Activated CD4-positive, alpha-beta T cell treated with anti-CD3 and anti-CD28 coated beads for 48 hours (primary cell): ENCODE data around the gene ELMOD2.
"Not testable (repeated sequence)": the region's sequence is repeated elsewhere in the genome, so short reads cannot be mapped to it uniquely, and the experiment has no call there.

Experiments
- DNase-seq: peaks from one replicate; pipeline ENCODE4 v3.0.0-alpha.2; 2020

The ELMOD2 gene, protein sequence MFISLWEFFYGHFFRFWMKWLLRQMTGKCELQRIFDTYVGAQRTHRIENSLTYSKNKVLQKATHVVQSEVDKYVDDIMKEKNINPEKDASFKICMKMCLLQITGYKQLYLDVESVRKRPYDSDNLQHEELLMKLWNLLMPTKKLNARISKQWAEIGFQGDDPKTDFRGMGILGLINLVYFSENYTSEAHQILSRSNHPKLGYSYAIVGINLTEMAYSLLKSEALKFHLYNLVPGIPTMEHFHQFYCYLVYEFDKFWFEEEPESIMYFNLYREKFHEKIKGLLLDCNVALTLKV

DNA sequence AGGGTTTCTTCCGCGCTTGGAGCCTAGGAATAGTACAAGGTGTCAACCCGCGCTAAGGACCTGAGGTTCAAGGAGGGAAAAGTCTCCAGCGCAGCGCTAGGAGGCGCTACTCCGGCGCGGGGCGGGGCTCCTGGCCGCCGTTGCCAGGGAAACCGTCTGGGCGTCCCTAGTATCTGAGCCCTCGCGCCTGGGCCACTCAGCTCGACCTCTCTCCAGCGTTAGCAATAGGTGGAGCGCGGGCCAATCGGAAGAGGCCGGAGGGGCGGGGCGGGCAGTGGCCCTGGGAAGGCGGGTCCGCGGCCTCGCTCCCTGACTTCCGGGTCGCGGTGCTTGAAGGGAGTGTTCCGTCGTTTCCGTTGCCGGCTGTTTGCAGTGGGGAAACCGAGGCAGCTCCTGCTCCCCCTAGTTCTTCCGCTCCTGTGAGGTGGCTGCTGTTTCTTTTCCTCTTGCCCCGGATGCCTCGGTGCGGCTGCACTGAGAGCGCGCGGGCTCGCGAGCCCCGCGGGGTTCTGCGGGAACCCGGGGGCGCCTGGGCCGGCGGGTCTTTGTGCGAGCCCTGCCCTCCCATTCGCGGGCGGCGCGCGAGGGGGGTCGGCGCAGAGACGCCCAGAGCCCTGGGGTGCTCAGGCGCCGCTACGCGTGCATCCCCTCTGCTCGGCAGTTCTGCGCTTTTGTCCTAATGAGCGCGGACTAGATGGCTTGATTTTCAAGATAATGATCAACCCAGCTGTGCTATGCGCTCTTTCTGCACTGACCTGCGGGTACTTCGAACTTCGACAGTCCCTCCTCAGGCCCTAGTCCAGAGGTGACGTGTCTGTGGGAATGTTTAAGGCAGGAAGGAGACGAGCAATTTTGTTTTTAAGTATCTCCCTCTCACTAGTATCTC lies at the start of gene ELMOD2:
Gene ELMOD2, plus strand, starts transcription at position 312 of the 886 bp plus-strand sequence. CDS start 1,261 bp downstream, outside the sequence.
- peak; percentile 98 for DNase-seq

DNA sequence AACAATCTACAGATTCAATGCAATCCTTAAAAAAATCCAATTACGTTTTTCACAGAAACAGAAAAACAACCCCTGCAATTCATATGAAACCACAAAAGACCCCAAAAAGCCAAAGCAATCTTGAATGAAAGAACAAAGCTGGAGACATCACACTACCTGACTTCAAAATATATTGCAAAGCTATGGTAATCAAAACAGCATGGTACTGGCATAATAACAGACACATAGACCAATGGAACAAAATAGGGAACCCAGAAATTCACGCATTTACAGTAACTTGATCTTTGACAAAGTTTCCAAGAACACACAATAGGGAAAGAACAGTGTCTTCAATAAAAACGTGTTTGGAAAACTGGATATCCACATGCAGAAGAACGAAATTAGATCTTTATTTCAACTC lies 40.5 kb upstream of the ELMOD2 start:
- no peak for DNase-seq

DNA sequence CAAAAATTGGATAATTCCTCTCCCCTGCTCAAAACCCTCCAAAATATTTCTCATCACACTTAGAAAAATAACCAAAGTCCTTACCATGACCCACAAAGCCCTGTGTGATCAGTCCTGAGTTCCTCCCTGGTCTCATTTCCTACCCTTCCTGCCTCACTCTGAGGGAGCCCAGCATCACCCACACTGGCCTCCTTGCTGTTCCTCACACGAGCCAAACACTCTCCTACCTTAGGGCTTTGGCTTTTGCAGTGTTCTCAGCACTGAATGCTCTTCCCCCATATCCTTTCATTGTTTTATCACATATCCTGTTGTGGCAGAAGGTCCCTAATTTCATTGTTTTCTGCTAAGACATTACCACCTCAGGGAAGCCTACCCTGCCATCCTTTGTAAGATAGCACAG lies 38.0 kb upstream of the ELMOD2 start:
- DNase-seq = no peak

DNA sequence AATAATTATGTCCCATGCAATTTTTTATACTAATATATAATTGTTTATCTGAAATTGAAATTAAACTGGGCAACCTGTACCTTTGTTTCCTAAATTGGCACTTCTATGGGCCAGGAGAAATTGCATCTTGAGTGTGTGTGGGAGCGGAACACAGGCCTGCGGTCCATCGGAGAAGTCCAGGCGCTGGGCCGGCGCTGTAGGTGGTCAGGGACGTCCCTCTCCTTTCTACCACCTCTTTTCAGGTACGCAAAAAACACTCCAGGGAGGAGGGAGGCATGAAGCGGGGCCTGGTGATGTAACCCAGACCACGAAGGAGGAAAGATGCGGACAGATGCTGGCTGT lies 26.6 kb upstream of the ELMOD2 start:
- DNase-seq = no peak

DNA sequence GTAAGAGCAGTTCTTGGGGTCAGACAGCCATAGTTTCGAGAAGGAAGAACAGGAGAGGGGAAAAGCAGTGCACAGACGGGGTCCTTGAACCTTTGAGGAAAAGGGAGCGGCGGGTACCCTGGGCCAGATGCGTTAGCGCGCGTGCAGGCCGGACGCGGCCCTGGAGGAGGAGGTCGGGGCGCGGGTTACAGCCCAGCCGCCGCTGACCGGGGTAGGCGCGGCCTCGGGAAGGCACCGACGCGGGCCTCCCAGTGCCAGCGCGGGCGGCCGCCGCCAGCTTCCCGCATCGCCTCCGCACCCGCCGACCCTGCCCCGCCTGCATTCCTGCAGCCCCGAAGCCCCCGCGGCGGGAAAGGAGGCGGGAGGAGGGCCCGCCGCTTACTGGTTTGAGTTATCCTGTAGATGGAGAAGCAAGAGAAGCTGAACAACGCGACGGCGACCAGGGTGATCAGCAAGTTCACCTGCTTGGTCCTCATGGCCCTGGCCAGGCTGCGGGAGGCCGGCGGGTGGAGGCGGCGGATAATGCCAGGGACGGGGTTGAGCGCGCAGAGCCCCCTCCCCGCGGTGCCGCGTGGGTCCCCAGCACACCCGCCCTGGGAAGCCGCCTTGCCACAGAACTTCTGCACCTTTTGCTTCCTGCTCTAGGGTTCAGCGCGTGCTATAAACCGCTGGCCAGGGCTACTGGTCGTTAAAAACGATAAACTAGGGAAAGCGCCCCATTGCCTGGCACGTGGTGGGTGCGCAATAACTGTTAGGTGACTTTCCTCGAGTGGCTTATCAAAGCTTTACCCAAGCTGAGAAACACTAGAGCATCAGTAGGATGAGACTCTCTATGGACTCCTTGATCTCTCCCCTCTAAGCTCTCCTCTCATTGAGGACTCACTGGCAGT lies 26.0 kb upstream of the ELMOD2 start, which contains the start of gene MGAT4D:
Gene MGAT4D, minus strand, starts transcription at position 547 of the 890 bp plus-strand sequence. Its CDS starts 71 bp downstream, at position 476.
- peak; percentile 5 for DNase-seq

DNA sequence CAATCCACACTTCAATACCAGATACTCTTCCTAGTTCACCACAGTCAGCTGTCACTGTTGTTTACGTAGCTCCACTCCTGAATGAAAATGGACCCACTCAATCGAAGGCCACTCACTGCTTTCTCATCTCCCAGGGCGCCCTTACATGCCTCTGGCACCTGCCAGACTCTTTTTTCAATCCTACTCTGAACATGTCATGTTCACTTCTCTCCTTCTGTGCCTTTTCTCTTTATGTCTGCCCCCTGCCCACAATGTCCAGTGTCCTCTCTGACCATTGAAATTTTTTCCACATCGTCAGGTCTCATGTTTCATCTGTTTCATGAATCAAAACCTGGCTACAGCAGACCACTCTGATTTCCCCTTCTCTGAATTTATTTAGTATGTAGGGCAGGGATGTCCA lies 24.6 kb upstream of the ELMOD2 start:
- no peak for DNase-seq

DNA sequence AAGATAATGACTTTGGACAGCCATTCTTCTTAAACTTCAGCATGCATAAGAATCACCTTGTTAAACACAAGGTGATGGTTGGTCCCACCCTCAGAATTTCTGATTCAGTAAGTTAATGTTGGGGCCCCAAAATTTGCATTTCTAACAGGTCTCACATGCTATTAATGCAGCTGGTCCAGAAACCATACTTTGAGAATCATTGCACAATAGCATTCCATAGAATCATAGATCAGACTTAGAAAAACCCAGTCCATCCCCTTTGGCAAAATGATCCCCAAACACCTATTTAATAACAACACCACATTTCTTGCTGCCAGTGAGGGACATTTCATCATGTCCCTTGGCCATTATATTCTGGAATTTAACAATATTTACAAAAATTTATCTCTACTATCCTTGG lies 19.7 kb upstream of the ELMOD2 start:
- DNase-seq = no peak

DNA sequence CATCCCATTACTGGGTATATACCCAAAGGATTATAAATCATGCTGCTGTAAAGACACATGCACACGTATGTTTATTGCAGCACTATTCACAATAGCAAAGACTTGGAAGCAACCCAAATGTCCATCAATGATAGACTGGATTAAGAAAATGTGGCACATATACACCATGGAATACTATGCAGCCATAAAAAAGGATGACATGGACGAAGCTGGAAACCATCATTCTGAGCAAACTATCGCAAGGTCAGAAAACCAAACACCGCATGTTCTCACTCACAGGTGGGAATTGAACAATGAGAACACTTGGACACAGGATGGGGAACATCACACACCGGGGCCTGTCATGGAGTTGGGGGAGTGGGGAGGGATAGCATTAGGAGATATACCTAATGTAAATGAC lies 10.2 kb upstream of the ELMOD2 start:
- not testable (repeated sequence) for DNase-seq

DNA sequence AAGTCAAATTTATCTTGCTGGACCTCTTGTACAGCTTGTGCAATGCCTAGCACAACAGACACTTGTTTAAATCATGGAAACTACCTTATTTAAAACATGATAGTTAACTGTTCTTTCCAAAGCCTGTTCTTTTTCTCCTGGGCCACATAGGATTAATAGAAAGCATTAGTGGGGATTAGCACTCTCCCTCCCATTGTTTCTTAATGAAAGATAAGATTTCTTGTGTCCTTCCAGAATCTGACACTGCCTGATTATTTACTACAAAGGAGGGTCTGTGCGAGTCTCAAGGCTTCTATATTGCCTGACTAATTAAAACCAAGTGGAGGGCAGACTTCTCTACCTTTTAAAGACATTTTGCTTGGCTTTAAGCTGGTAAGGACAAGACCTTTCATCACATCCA lies 8.5 kb upstream of the ELMOD2 start:
- no peak for DNase-seq

DNA sequence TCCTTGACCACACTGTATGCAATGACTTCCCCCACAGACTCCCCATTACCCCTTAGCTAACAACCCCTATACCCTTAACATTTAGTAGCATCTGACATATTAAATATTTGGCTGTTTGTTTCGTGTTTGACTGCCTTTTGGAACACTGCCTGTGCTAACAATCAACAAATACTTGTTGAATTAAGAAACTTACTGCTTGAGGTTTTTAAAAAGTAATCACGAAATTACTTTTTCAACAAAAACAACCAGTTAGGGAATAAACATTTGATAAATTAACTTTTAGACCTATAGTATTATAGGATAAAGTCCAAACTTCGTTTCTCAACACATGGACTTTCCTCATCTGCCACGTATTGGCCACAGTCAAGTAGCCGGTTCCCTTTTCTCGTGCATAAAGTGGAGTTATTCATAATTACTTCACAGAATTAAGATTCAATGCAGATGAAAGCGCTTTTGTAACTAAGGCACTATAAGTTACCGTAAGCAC lies 555 bp upstream of the ELMOD2 start:
- DNase-seq = no peak

DNA sequence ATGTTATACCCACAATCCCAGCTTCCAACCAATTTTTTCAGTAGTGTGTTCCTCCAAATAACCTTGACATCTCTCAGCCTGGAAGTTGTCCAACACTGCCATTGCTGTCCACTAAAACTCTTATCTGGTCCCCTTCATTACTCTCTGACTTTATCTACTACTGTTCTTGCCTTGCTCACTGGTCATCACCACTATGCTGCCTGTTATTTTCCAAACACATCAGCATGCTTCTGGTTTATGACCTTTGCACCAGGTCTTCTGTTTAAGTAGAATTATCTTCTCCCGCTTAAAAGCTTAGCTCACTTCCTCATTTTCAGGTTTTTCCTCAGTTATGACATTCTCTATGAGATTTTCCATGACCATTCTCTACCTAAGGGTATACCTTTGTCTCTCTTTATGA lies 5.5 kb downstream of the ELMOD2 start:
- DNase-seq = no peak

DNA sequence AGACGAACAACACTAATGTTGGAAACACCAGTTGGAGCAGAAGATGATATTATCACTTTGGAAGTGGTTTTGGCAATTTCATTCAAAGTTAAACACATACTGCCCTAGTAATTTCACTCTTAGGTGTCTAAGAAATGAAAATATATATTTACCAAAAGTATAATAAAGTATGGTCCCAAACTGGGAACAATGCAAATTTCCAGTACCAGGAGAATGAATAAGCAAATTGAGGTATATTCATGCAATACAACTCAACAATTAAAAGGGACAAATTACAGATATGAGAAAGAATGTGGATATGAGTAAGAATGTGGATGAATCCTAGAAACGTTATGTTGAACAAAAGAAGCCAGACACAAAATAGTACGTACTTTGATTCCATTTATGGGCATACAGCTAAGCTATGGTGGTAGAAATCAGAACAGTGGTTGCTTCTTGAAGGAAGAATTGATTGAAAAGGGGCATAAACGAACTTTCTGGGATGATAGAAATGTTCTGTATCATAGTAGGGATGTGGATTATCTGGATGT lies 10.0 kb downstream of the ELMOD2 start:
- no peak for DNase-seq

DNA sequence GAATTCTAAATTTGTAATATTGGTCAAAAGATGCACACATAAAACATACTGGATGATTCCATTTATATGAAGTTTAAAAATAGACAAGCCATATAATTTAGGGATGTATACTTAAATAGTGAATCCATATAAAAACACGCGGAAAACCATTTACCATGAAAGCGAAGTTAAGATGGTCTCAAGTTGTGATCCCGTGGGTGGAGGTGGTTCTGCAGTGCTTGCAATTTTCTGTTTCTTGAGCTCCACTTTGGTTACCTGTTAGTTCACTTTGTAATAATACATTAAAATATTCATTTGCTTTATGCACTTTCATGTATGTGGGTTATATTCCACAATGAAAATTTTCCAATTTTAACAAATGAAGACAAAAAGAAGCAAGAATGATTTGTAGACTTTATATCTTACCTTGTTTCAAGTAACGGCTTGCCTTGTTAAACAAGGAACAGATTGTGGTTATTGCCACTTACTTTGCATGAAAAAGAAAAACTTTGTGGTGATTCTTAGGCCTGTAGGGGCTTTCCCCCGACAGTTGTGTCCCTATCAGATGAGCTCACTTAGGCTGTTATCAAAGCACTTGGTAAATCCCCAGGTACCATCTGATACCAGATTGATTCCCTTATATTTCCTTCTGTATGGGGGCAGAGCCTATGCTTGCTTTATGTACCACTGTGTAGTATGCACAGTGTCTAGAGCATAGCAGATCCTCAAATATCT lies 32.6 kb downstream of the ELMOD2 start:
- DNase-seq = peak; percentile 29

DNA sequence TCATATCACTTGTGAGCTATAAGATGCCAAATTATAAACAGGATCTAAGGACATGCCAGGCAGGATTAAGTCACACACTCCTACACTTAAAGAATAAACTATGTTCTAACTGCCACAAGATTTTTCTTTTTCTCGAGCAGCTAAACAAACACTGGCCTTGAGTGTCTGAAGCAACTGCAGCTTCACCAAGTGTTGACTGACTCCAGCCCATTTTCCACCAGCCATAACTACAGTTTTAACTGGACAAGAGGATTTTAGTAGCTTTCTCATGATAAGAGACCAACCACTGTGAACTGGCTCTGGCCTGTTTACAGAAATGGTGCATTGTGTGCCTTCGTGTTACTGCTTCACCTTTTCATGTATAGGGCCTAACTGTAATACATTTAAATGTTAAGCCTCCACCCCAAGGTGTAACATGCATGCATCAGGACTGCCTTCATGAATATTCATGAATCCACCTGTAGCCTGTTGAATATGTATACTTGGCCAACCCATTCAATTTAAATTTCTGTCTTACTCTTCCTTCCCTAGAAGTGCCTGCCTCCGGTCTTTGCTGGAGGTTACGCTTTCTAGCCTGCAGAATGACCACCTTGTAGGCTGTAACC lies 34.0 kb downstream of the ELMOD2 start:
- no peak for DNase-seq

DNA sequence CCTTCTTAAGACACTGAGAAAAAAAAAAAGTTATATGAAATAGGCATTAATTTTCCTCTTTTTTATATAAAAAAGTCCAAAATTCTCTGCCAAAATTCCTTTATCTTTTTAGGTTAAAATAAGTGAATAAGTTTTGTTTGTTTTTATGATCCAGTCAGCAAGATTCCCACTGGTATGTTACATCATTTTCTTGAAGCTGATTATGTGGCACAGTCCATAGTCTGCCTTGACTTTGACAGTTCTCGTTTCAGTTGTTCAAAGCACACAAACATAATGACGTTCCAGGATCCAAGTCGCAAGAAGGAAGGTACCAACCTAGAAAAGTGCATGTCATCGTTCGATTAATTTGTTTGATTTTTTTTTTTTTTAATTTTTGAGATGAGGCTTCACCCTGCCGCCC lies 35.7 kb downstream of the ELMOD2 start:
- DNase-seq = no peak

DNA sequence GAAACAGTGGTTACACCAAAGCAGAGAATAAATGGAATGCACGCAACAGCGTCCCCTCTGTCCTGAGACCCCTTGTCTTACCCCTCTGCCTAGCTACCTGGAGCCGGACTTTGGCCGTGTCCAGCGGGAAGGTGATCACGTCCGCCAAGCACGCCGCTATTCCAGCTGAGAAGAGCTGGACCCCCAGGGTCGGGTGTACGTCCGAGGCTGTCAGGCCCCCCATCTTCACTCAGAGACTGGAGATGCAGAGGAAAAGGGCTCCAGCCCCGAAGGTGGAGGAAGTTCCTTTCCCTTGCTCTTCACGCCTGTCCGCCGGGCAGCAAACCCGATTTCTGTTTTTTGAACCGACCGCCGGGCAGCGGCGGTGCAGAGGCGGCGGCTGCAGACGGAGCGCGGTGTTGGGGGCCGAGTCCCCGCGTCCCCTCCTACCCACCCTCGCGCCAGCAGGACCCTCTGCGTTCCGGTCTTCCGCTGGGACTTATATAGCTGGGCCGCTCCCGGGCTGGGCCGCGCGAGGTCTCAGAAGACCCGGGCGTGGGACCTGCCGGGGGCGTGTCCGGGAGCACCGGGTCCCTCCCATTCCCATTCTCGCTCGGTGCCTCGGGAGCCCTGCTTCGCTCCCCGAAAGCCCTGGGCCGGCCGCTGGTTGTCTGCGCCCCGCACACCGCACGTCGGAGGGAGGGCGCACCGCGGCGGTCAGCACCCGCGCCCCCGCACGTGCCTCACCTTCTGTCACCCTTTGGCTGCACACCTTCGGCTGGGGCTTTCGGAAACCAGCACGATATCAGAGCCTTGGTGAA lies 44.7 kb downstream of the ELMOD2 start, which contains the start of gene UCP1:
Gene UCP1, minus strand, starts transcription at position 455 of the 800 bp plus-strand sequence. Its CDS starts 232 bp downstream, at position 223.
- peak; percentile 4 for DNase-seq

DNA sequence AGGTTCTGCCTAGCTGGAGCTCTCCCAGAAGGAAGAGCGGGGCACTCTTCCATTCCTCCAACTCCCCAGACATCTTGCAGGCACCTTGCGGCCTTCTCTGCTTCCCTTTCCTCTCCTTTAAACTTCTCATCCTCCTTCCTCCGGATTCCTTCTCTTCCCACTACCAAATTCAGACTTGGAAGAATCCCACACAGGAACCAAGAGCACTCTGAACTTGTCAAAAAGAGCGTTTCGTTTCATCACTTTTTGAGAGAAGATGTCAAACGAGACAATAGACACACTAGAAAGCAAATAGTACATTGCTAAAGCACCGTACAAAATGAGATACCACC lies 45.3 kb downstream of the ELMOD2 start:
- DNase-seq = no peak

DNA sequence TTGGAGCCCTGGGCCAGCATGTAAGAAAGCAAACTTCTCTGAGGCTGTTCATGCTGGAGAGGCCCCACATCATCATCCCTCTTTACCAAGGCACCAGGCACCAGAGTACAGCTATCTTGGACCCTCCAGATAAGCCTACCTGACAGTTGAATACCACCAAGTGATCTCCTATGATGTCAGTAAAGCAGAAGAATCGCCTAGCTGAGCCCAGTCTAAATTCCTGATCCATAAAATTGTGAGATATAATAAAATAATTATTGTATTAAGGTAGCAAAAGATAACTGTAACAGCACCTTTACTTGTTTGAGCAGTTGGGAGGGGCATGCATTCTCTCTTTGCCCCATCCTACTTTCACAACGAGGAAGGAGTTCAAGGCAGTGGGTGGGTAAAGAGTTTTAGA lies 47.7 kb downstream of the ELMOD2 start:
- DNase-seq = no peak

DNA sequence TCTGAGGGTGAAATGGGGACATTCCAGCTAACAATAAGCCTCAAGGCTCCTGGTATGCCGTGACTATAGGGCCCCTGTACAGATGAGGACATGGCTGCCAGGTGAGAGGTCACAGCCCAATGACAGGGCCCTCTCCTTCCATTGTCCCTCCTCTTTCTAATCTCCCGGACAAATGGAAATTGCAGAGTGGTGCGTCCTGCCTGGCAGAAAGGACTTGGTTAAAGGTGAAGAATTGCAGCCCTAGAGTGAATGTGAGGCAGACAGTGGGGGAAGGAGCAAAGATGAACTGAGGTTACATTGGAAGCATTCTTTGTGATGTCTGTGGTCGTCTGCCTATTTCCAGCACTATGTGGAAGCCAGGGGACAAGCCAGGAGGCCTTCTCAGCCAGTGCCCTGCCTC lies 51.5 kb downstream of the ELMOD2 start:
- no peak for DNase-seq

DNA sequence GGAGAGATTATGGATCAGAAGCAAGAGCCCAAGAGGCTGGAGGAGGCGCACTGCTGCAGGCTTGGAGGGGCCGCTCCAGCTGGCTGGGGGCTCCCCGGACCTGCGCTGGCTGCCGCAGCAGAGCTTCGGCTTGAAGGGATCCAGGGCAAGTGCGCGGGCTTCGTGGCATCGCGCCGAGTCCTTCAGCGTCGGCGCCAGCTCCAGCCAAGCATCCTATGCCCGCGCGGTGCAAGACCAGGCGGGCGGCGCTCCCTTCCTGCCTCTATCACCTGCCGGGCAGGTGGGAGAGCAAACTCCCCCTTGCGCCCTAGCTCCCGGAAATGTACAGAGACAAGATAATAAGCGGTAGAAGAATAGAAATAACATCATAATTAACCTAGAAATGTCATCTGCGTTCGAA lies 55.3 kb downstream of the ELMOD2 start:
- DNase-seq = no peak

DNA sequence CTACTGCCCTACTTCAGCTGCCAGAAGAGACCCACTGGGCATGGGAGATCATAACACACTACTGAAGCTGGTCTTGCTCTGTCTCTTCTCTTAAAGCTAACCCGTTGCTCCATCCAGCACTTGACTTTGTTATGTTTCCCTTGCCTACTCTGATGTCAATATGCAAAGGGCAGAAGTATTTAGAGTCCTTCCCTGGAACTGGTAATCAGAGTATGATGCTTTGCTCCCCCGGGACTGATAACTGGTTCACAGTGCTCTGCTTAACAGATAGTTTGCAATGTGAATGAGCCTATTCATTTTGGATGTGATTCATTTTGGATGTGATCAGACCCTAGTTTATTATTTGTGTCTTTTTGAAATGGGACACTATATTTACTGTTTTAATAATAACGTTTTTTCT lies 57.1 kb downstream of the ELMOD2 start:
- DNase-seq = no peak
